Measurements from ENCODE around the gene HOXD10.

HOXD10 gene

DNA sequence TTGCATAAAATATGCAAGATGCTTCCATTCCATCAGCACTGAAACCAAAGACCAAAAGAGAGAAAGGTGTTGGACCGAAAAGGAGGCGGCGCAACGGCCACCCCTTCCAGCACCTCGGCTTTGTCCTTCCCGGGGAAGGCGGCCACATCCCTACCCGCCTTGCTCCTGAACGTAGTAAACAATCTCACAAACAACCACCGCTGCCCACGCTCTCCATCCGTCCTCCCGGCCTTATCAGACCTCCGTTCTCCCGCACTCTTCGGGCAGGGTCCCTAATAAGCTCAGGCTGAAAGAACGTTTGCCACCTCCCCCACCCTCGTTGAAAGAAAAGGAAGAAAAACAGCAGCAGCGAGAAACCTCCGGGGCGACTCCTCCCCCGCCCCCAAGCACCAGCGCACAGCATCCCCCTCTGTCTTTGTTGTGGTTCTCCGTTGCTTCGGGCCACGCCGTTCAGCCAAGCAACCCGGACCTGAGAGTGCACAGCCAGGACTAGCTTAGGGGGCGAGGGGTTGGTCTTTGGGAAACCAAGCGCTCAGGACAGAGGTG lies 37.2 kb upstream of the HOXD10 start:
- DNase-seq = no peak
- TF ChIP-seq GATA1 (IDR thresholded peaks at IDR 0.05; ENCODE audit: low read depth, low read length) (no peak), POLR2A (IDR thresholded peaks at IDR 0.05; ENCODE audit: low read length) (no peak)

DNA sequence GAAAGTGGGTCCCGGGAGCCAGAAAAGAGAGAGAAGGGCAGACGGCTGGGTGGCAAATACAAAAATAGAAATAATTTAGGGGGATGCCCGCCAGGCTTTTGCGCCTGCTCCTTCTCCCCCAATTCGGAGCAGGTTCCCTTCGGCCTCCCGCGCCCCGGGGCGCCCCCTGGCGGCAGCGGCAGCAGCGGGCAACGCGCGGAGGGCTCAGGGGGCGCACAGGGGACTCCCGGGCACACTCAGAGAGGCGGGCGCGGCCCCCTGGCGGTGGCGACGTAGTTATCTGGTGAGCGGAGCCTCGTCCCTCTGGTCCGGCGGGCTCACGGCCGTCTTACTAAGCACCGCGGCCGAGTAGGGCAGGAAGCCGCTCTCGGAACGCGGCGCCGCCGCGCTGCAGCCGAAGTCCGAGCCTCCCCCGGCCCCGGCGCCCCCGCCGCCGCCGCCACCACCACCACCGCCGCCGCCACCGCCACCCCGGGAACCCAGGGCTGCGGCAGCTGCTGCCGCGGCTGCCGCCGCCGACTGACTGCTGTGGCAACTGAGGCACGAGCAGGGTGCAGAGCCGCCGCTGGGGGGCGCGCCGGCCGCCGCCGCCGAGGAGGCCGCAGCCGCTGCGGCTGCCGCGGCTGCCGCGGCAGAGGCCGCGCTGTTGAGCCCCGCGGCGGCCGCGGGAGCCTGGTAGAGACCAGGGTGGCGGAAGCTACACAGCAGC lies 36.6 kb upstream of the HOXD10 start:
- TF ChIP-seq GATA1 (IDR thresholded peaks at IDR 0.05; ENCODE audit: low read depth, low read length) (no peak), POLR2A (IDR thresholded peaks at IDR 0.05; ENCODE audit: low read length) (no peak)
- peak; percentile 85 to 90 for DNase-seq

DNA sequence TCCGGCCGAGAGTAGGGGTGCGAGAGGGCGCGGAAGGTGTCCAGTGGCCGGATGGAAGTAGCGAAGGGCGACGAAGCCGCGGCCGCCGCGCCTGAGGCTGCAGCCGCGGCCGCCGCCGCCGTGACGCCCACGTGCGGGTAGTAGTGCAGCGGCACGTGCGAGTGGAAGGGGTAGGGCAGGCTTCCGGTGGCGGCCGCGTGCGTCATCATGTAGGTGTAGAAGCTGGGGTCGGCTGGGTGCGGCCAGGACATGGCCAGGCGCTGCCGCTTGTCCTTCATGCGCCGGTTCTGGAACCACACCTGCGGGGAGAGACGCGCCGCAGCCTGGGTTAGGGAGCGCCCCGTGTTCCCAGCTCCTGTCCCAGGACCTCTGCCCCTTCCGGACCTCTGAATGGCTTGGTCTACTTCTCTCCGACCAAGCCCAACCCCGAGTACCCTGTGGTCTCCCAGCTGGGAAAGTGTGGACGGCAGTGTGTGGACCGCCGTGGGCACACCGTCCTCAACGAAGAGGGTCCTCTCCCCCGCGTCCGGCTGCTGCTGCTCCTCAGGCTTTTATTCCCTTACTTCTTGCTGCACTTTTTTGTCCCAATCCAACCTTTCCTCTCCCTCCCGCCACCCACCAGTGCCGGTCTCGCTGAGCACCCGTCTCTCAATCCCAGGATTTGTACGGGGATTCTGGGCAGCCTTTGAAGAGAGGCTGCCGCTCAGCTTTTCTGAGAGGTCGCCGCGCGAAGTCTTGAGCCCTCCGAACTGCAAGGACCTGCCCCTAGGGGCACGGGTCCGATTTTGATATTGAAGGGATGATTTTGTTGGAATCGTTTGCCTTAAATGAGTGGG lies 35.8 kb upstream of the HOXD10 start:
- DNase-seq = peak; percentile 66 to 73
- TF ChIP-seq GATA1 (IDR thresholded peaks at IDR 0.05; ENCODE audit: low read depth, low read length) = no peak
- no peak for TF ChIP-seq POLR2A (IDR thresholded peaks at IDR 0.05; ENCODE audit: low read length)

DNA sequence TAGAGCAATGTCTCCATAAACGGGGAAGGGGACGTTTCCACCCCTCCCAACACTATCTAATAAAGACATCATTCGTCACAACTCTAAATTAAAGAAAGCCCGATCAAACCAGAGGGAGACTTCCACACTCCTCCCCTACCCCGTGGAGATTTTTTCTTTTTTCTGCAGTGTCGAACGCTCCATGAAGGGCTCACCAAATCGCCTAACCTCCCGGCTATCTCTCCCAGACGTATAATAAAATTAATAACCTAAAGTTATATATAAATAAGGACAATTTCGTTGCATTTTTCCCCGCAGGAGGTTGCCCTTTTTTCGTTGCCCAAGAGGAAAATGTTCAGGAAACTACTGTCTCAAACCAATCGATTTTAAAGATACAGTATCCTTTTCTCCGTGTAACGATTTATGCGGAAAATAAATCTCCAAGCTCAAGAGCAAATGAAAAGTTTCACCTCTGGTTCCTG lies 35.2 kb upstream of the HOXD10 start:
- DNase-seq = peak in 1 of 2 experiments; percentile 52
- TF ChIP-seq POLR2A (IDR thresholded peaks at IDR 0.05; ENCODE audit: low read length) (no peak), GATA1 (IDR thresholded peaks at IDR 0.05; ENCODE audit: low read depth, low read length) (no peak)

DNA sequence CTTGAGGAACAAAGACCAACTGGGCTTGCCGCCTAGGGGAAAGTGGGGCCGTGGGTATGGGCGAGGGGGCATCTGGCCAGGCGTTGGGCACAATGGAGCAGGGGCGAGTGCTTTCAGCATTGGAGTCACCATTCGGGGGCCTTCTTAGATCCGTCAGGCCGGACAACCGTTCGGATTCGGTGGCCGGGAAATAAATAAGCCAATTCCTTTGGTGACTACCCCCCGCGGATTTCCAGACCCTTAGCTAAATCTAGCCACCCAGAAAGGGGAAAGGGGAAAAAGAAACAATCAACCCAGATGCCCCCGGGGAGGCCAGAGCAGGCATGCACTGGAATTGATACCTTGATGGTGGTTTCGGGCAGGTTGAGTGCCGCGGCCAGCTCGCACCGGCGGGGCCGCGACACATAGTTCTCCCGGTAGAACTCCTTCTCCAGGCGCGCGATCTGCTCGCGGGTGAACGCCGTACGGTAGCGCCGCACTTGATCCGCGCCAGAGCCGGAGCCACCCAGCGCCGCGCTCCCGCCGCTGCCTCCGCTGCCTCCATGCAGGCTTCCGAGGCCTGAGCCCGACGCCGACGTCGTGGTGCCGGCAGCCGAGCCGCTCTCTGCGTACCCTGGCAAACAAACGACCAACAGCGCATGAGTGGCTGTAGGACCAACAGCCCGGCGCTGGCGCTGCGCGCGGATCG lies 34.6 kb upstream of the HOXD10 start:
- TF ChIP-seq POLR2A (IDR thresholded peaks at IDR 0.05; ENCODE audit: low read length) (no peak), GATA1 (IDR thresholded peaks at IDR 0.05; ENCODE audit: low read depth, low read length) (no peak)
- DNase-seq = peak; percentile 36 to 52

DNA sequence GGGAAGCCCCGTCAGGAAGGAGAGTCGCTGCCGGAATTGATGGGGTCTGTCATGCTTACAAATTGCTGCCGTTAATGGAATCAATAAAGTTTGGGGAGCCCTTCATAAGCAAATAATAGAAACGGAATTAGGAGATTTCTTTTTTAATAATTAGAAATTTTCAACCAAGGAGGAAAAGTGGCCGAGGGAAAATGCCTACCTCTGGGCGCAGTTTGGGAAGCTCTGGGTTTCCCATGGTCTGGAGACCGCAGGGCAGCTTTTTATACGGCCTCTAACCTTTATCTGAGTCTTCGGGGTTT lies 34.1 kb upstream of the HOXD10 start:
- DNase-seq = peak in 1 of 2 experiments; percentile 41
- TF ChIP-seq POLR2A (IDR thresholded peaks at IDR 0.05; ENCODE audit: low read length) = no peak
- no peak for TF ChIP-seq GATA1 (IDR thresholded peaks at IDR 0.05; ENCODE audit: low read depth, low read length)

DNA sequence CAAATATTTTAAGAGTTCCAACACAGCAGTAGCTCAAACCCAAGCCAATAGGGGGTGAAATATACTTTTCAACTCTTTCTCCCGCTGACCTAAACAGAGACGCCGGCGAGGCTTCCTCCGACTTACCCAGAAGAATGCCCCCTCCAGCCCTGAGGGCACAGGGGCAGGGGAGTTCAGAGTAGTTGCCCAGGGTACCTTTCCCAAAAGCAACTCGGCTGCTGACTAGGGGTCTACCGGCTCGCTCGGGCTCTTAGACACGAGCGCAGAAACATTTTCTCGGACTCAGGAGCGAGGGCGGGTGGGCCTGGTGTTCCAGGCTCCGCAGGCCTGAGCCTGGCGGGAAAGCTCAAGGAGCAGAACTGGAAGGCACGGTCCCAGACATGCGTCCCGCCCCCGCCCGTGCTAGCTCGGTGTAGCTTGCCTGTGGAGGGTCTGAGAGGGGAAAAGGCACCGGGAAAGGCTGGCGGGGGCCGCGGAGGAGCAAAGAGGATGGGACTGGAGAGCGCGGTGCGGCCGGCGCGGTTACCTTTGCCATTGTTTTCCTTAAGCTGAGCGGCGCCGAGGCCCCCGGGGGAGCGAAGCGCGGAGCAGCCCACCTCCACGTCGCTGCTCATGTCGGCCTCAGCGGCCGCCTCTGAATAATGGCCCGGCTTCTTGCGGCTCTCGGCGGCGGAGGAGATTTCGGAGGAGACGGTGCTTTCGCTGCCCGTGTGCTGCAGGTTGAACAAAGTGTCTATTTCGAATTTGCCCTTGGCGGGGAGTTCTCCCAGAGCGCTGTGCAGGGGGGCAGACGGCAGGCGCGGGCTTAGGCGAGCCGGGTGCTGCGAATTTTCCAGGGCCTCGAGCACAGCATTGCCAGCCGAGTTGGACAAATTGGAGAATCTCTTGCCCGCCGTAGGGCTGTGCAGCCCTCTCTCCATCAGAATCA lies 33.5 kb upstream of the HOXD10 start:
- TF ChIP-seq GATA1 (IDR thresholded peaks at IDR 0.05; ENCODE audit: low read depth, low read length) (no peak), POLR2A (IDR thresholded peaks at IDR 0.05; ENCODE audit: low read length) (no peak)

DNA sequence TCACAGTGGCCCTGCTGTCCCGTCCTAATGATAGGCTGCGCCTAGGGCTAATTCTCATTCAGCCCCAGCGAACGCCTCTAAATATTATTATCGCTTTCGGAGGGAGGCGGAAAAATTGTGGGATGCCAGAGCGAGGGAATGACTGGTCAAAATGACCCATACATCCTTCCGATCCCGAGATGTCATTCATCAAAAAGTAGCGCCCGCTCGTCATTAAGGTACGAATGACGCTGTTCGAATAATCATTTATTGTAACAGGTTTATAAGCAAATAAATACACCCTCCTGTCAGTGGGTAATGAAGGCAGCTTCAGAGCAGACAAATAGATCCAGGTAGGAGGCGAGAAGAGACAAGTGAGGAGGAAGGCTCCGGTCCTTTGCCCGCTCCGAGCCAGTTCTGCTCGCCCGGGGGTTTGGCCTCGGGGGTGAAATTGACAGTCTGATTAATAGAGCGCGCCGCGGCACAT lies 32.7 kb upstream of the HOXD10 start, which contains the start of gene EVX2:
TSS of gene EVX2 (minus strand) at position 167 of the 466 bp plus-strand sequence. CDS start 186 bp downstream, outside the sequence.
- TF ChIP-seq GATA1 (IDR thresholded peaks at IDR 0.05; ENCODE audit: low read depth, low read length) (no peak), POLR2A (IDR thresholded peaks at IDR 0.05; ENCODE audit: low read length) (no peak)
- DNase-seq = no peak

More for the DNA sequence above, 33.5 kb upstream of the HOXD10 start:
- DNase-seq = peak in 1 of 2 experiments; percentile 41

DNA sequence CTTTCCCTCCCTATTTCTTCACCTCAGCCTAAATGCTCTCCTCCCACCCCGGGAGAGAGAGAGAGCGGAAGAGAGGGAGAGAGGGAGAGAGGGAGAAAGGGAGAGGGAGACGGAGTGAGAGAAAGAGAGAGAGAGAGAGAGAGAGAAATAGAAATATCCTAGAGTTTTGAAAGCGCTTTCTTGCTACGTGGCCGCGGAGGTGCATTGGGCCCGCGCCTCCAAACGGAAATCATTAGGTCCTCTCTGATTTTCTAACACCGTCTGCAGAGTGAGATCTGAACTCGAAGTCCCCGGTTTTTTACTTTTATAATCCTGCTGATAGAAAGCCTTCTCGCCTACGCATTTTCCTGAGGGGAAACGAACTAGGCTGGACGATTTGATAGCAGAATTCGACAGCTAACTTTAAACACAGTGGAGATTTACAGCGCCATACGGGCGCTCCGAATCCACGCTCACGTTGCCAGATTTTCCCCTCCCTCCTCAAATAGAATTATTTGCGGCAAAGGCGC lies 31.9 kb upstream of the HOXD10 start:
- no peak for TF ChIP-seq GATA1 (IDR thresholded peaks at IDR 0.05; ENCODE audit: low read depth, low read length)
- no peak for TF ChIP-seq POLR2A (IDR thresholded peaks at IDR 0.05; ENCODE audit: low read length)

DNA sequence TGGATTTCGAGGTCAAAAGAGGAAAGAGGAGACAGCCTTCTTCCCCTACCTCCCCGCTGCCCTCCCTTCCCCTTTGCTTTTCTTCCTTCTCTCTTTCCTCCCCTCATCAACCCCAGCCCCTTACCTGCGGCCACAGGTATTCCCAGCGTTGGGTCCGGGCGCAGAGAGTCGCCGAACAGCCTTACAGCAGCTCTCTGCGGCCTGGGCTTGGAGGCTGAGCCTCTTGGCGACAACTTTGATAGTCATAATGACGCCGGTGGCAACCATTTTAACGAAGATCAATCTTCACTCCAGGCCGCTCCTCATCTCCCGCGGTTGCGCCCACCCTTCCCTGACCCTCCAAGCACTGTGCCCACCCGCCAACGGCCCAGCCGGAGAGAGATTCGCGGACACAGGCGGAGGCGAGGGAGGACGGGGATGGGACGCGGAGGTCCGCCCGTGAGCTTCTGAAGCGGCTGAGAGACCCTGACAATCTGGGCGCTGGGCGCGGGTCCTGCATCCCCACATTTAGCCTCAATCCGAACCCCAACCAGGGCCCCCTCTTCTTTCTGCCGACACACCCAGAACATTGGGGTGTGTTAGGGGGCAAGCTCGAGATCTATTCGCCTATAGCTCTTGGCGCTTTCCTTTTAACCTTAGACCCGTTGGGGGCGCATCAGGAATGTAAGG lies 31.3 kb upstream of the HOXD10 start:
- no peak for DNase-seq

More for the DNA sequence above, 31.9 kb upstream of the HOXD10 start:
- DNase-seq = no peak

DNA sequence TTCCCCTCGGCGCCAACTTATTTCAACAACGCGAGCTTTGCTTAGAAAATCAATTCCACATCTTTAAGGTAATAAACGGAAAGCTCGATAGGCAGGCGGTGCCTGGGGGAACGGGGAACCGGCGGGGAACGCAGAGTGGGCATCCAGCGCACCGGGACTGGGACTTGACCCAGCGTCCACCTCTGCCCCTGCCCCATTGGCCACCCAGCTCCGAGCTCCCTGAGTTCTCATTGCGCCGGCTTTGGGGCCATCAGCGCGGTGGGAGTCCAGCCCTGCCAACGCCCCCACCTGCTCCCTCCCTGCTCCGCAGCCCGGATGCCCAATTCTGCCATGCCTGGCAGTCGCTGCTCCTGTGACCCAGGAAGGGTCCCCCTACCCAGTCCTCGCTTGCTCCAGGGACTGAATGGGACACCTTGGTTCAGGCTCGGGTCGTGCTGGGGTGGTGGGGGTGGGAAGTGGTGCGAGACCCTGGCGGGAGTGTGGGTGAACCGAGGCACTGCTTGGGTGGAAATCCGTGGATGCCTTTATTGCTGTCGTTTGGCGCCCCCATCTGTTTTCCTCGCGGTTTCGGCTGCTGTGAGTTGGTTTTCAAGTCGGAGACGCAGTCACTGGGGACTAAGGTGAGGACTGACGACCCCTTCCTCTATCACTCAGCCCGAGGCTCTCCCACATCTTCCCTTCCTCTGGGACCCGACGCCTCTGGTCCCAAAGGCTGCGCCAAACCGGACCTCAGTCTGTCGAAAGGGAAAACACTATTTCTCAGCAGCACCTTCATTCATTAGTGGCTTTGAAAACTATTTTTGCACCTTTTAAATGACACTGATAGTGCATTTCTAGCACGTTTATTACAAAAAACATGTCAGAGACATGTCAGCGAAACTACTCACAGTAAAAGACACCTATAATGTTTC lies 30.5 kb upstream of the HOXD10 start:
- peak; percentile 42 to 66 for DNase-seq
- TF ChIP-seq POLR2A (IDR thresholded peaks at IDR 0.05; ENCODE audit: low read length) (no peak), GATA1 (IDR thresholded peaks at IDR 0.05; ENCODE audit: low read depth, low read length) (no peak)

More for the DNA sequence above, 31.3 kb upstream of the HOXD10 start:
- TF ChIP-seq POLR2A (IDR thresholded peaks at IDR 0.05; ENCODE audit: low read length) = no peak
- no peak for TF ChIP-seq GATA1 (IDR thresholded peaks at IDR 0.05; ENCODE audit: low read depth, low read length)

All from erythroblast (primary cell).